GM12878 (cell line): ENCODE results near the gene SLC9A3. TPM values are rescaled to one million over a fixed set of nuclear protein-coding genes. Genes with fewer than 3 reads are reported as not detected.

Experiments used
- ATAC-seq: fragments of 200-7000 bp; cut with Tn5 transposase; 3 replicates; pipeline ENCODE4 v1.9.1; 2020; ENCODE audit warnings: mild to moderate bottlenecking, moderate library complexity
- BruUV-seq: library from RNA; stranded (reverse); fragments of 400-500 nt; replicated peaks from 2 replicates; lab custom pipeline; 2021; lab: Mats Ljungman, UMichigan
- CTCF ChIA-PET: fragments of 300-600 bp; sonication (Branson Sonifier 250); formaldehyde crosslinking; extraction: SDS; loops from one replicate; lab custom pipeline; 2021; ENCODE audit warnings: inconsistent platforms; lab: Yijun Ruan, JAX
- POLR2A ChIA-PET: fragments of 350-600 bp; formaldehyde crosslinking; extraction: SDS; loops from one replicate; lab custom pipeline; 2021; ENCODE audit warnings: inconsistent platforms; lab: Charles Lee
- RAD21 ChIA-PET: fragments of 300-600 bp; sonication (Branson Sonifier 250); formaldehyde crosslinking; loops from one replicate; lab custom pipeline; 2023; ENCODE audit warnings: antibody characterized with exemption; ENCODE audit not compliant: unreplicated experiment; lab: Charles Lee
- SMC1A ChIA-PET: fragments of 300-600 bp; sonication (Branson Sonifier 250); formaldehyde crosslinking; loops from one replicate; lab custom pipeline; 2023; ENCODE audit not compliant: unreplicated experiment, uncharacterized antibody; lab: Charles Lee
- DNase-seq: peaks from one replicate; pipeline ENCODE4 v3.0.0-alpha.2; 2011; ENCODE audit warnings: low read depth, low spot score
- FAIRE-seq: peaks from 3 replicates; lab custom pipeline; 2011; peaks lifted over from hg19 to GRCh38; lab: Jason Lieb, UNC
- H2AFZ ChIP-seq: 2 replicates; pipeline ENCODE4 v1.6.0; 2011; ENCODE audit warnings: low read depth, low read length, control low read depth; ENCODE audit not compliant: control insufficient read depth
- H3K27ac ChIP-seq: 2 replicates; pipeline ENCODE4 v1.5.1; 2011; ENCODE audit warnings: control low read depth; ENCODE audit not compliant: control insufficient read depth, insufficient read depth
- H3K27me3 ChIP-seq, 2 experiments: replicated peaks in 1 of 2; 2 replicates each; pipeline versions ENCODE4 v1.6.0 to v1.6.1; 2011; ENCODE audit warnings: low read length in 1 of 2; ENCODE audit not compliant: control insufficient read depth in 2 of 2, insufficient read depth in 2 of 2
- H3K36me3 ChIP-seq, 2 experiments: 2 replicates each; pipeline ENCODE4 v1.5.1; 2011; ENCODE audit warnings: low read length in 1 of 2; ENCODE audit not compliant: control insufficient read depth in 2 of 2, insufficient read depth in 2 of 2
- H3K4me1 ChIP-seq: 2 replicates; pipeline ENCODE4 v1.6.1; 2011; ENCODE audit warnings: mild to moderate bottlenecking, low read length, moderate library complexity, mixed read lengths; ENCODE audit not compliant: control insufficient read depth, insufficient read depth
- H3K4me2 ChIP-seq: 2 replicates; pipeline ENCODE4 v1.6.0; 2011; ENCODE audit warnings: control low read depth; ENCODE audit not compliant: control insufficient read depth, insufficient read depth
- H3K4me3 ChIP-seq: fragments of 200-600 bp; sonication (generic); 2 replicates; pipeline ENCODE4 v1.5.1; 2016
- H3K79me2 ChIP-seq: 2 replicates; pipeline ENCODE4 v1.6.0; 2011; ENCODE audit warnings: low read length; ENCODE audit not compliant: control insufficient read depth, insufficient read depth
- H3K9ac ChIP-seq: 2 replicates; pipeline ENCODE4 v1.8.0; 2011; ENCODE audit warnings: low read length, control low read depth, mixed read lengths; ENCODE audit not compliant: control insufficient read depth, insufficient read depth
- H3K9me3 ChIP-seq: replicated peaks from 3 replicates; pipeline ENCODE4 v1.5.1; 2011; ENCODE audit warnings: mild to moderate bottlenecking, low read length; ENCODE audit not compliant: control insufficient read depth, insufficient read depth
- H4K20me1 ChIP-seq: 2 replicates; pipeline ENCODE4 v1.6.0; 2011; ENCODE audit not compliant: control insufficient read depth, insufficient read depth
- BCL3 ChIP-seq: IDR thresholded peaks from 2 replicates; pipeline ENCODE4 v1.6.1; 2011; ENCODE audit warnings: borderline replicate concordance, low read depth, mild to moderate bottlenecking, moderate library complexity, low read length; ENCODE audit not compliant: insufficient read depth, poor library complexity, severe bottlenecking
- CHD2 ChIP-seq: IDR thresholded peaks from 2 replicates; pipeline ENCODE4 v1.6.1; 2011; ENCODE audit warnings: low read depth, low read length, improper control_type of control experiment, borderline replicate concordance
- ETV6 ChIP-seq, 2 experiments: fragments of 450-650 bp in 1 of 2; IDR thresholded peaks in 1 of 2; conservative IDR thresholded peaks in 1 of 2; 2 replicates each; pipeline ENCODE4 v1.6.1; 2014; ENCODE audit warnings: antibody characterized with exemption in 1 of 2, borderline replicate concordance in 1 of 2, low read depth in 1 of 2, mild to moderate bottlenecking in 1 of 2, moderate library complexity in 1 of 2
- GATAD2B ChIP-seq: fragments of 450-650 bp; conservative IDR thresholded peaks from 2 replicates; pipeline ENCODE4 v1.6.1; 2017; ENCODE audit warnings: low read depth, mild to moderate bottlenecking, moderate library complexity
- HDAC2 ChIP-seq: fragments of 200-600 bp; sonication (generic); IDR thresholded peaks from 2 replicates; pipeline ENCODE4 v1.6.1; 2017
- HSF1 ChIP-seq: fragments of 150-350 bp; IDR thresholded peaks from 2 replicates; pipeline ENCODE4 v1.6.1; 2014; ENCODE audit warnings: mild to moderate bottlenecking, low read depth, low read length
- MEF2A ChIP-seq: IDR thresholded peaks from 2 replicates; pipeline ENCODE4 v1.6.1; 2011; ENCODE audit warnings: low read depth, mild to moderate bottlenecking, low read length, moderate library complexity; ENCODE audit not compliant: insufficient read depth
- MLLT1 ChIP-seq: fragments of 450-650 bp; IDR thresholded peaks from 2 replicates; pipeline ENCODE4 v1.6.1; 2016; ENCODE audit warnings: mild to moderate bottlenecking
- MTA2 ChIP-seq: fragments of 450-650 bp; IDR thresholded peaks from 2 replicates; pipeline ENCODE4 v1.6.1; 2016; ENCODE audit warnings: low read depth, mild to moderate bottlenecking, moderate library complexity
- MTA3 ChIP-seq: IDR thresholded peaks from 2 replicates; pipeline ENCODE4 v1.6.1; 2012; ENCODE audit warnings: low read length, inconsistent platforms, borderline replicate concordance
- MYC ChIP-seq: IDR thresholded peaks from 2 replicates; pipeline ENCODE4 v1.6.1; 2011; ENCODE audit warnings: mild to moderate bottlenecking, low read length, moderate library complexity, inconsistent platforms; ENCODE audit not compliant: insufficient read depth, insufficient replicate concordance, insufficient read length, severe bottlenecking
- PML ChIP-seq: IDR thresholded peaks from 2 replicates; pipeline ENCODE4 v1.6.1; 2012; ENCODE audit warnings: low read length, inconsistent platforms
- POU2F2 ChIP-seq: IDR thresholded peaks from 3 replicates; pipeline ENCODE4 v1.6.1; 2011; ENCODE audit warnings: low read depth, mild to moderate bottlenecking, low read length, borderline replicate concordance
- RFX5 ChIP-seq: IDR thresholded peaks from 2 replicates; pipeline ENCODE4 v1.6.1; 2011; ENCODE audit warnings: low read depth, low read length, improper control_type of control experiment
- SMARCA5 ChIP-seq: fragments of 450-650 bp; IDR thresholded peaks from 2 replicates; pipeline ENCODE4 v1.6.1; 2017; ENCODE audit warnings: mild to moderate bottlenecking
- STAT1 ChIP-seq: fragments of 450-650 bp; conservative IDR thresholded peaks from 2 replicates; pipeline ENCODE4 v1.6.1; 2014; ENCODE audit warnings: antibody characterized with exemption, mild to moderate bottlenecking
- TCF7 ChIP-seq: IDR thresholded peaks from 2 replicates; pipeline ENCODE4 v1.6.1; 2014; ENCODE audit warnings: antibody characterized with exemption, borderline replicate concordance
- WGBS: methylation state at CpG from one replicate; pipeline ENCODE4 v1.1.6; 2016; ENCODE audit warnings: low lambda C conversion rate; ENCODE audit not compliant: insufficient replicate concordance, insufficient coverage; ENCODE audit errors: missing lambda C conversion rate; 5-methylcytosine and 5-hydroxymethylcytosine counted together
- in situ Hi-C: fragments of 300-500 bp; cut with MboI; formaldehyde crosslinking; loops from 9 replicates; pipeline ENCODE4 v1.14.3; 2018; ENCODE audit warnings: mixed read lengths
- intact Hi-C: fragments of 100-400 bp; cut with micrococcal nuclease; formaldehyde crosslinking; loops from one replicate; pipeline ENCODE4 v1.14.2; 2022; ENCODE audit not compliant: unreplicated experiment
- polyA plus RNA-seq, 11 experiments: library from polyadenylated mRNA; depleted of rRNA in 4 of 11; unstranded in 6 of 11; stranded (reverse) in 5 of 11; fragments of >200 nt; fragmentation: Nextera tagmentation in 4 of 11; fragmentation: Illumina TruSeq in 1 of 11; extraction: Ambion mirVana in 4 of 11; extraction: Trizol in 1 of 11; gene quantifications; 1 replicate in 1 of 11; 2 replicates in 10 of 11; pipeline versions ENCODE4 v1.2.1 to v1.2.3, GENCODE V29; 2011 to 2016; ENCODE audit warnings: inconsistent platforms in 2 of 11, missing spikeins in 2 of 11, low read depth in 1 of 11
- total RNA-seq, 4 experiments: library from RNA; depleted of rRNA in 3 of 4; stranded (reverse); fragments of >200 nt in 3 of 4; fragmentation: Illumina TruSeq in 1 of 4; extraction: Trizol in 1 of 4; gene quantifications; 2 replicates each; pipeline versions ENCODE4 v1.2.1 to v1.2.3, GENCODE V29; 2013 to 2021

Gene SLC9A3
- total and polyA plus RNA-seq, 10 of the 15 experiments (the other 5 are each of a cell fraction or from before 2014, with no cell fraction given): 0.04 to 5.2 (median 2.3) TPM; not detected in 1

- intact Hi-C loops: no loop called here
- POLR2A ChIA-PET: no interaction called here
- CTCF ChIA-PET: no interaction called here
Measured at GRCh38 chr5:525916-526315, 1.7 kb upstream of the SLC9A3 start.

More at GRCh38 chr5:525916-526315, 1.7 kb upstream of the SLC9A3 start:
- Histone ChIP-seq H3K27me3 (peaks cover 10 to 22% of the 10 kb centered on the region in 2 experiments), H3K79me2 (no peaks in the 10 kb centered on the region), H3K4me3 (no peak overlapping the region), H4K20me1 (no peaks in the 10 kb centered on the region), H3K9me3 (no peaks in the 10 kb centered on the region), H3K4me2 (no peak overlapping the region), H3K36me3 (no peaks in the 10 kb centered on the region), H3K27ac (no peak overlapping the region), H3K4me1 (peaks cover 16% of the 10 kb centered on the region), H2AFZ (no peak overlapping the region), H3K9ac (no peak overlapping the region)
- no TSS peak for BruUV-seq
- 40% methylated on average over 9 of the region's 9 CpGs for WGBS
- FAIRE-seq (no peak), ATAC-seq (no peak), DNase-seq (no peak)
- SMC1A ChIA-PET: no interaction called here
- RAD21 ChIA-PET: no interaction called here
- in situ Hi-C loops: no loop called here
- TF ChIP-seq MEF2A: no peak
- TF ChIP-seq MYC: no peak
- TF ChIP-seq POU2F2: no peak
- no peak for TF ChIP-seq MTA3
- TF ChIP-seq ETV6 (conservative IDR thresholded peaks at IDR 0.05 in 1 of 2, IDR thresholded peaks at IDR 0.05 in 1 of 2; ENCODE audit: borderline replicate concordance in 1 of 2, low read depth in 1 of 2): no peak
- TF ChIP-seq HSF1: no peak
- no peak for TF ChIP-seq STAT1
- no peak for TF ChIP-seq TCF7
- TF ChIP-seq SMARCA5: no peak
- TF ChIP-seq MLLT1: no peak
- TF ChIP-seq CHD2: no peak
- no peak for TF ChIP-seq BCL3
- TF ChIP-seq MTA2: no peak
- TF ChIP-seq GATAD2B: no peak
- no peak for TF ChIP-seq HDAC2
- TF ChIP-seq PML: no peak
- no peak for TF ChIP-seq RFX5
